Fibroblast of gingiva (primary cell): ENCODE data around the gene GLIS1.
A peak's percentile ranks its signal among the peaks of the same experiment; 100 is the strongest.
"Not testable (repeated sequence)": the region's sequence is repeated elsewhere in the genome, so short reads cannot be mapped to it uniquely, and the experiment has no call there.

Experiments used
- DNase-seq: peaks from one replicate; pipeline ENCODE4 v3.0.0-alpha.2; 2011; ENCODE audit warnings: low read depth

Gene GLIS1

DNA sequence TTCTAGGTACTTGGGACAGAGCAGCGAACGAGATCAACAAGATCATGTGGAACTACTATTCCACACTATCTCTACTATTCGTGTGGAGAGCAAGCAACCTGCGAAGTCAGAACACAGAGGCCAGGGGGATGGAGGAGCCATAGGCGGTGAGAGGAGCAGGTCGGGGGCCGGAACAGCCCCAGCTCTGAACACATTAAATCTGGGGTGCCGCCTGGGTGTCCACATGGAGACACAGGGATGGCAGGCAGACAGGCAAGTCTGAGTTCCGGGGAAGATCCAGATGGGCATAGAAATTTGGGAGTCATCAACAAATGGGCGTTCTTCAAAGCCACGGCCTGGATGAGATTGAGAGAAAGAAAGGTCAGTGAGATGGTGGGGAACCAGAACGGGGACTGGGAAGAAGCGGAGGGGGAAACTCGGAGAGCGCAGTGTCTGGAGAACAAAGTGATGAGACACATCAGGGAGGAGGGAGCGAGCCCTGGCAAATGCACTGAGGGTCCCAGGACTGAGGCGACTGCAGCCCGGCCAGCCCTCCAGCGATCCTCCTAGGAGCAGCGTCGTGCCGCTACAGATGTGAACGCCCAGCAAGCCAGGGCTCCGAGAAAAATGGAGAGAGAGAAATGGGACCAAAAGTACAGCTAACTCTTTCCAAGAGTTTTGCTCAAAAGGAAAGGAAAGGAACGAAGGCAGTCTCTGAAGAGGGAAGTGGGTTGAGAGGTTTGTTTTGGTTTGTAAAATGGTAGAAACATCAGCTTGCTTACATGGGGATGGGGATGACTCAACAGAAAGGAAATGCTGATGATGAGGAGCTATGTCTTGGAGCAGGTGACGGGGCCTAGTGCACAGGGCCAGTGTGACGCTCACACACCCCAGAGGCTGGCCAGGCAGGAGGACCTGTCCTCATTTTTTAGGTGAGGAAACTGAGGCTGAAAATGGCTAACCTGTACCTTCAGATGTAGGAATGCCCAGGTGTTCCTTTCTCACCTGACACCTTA is 84.5 kb downstream of the GLIS1 start:
- DNase-seq: peak; percentile 34

DNA sequence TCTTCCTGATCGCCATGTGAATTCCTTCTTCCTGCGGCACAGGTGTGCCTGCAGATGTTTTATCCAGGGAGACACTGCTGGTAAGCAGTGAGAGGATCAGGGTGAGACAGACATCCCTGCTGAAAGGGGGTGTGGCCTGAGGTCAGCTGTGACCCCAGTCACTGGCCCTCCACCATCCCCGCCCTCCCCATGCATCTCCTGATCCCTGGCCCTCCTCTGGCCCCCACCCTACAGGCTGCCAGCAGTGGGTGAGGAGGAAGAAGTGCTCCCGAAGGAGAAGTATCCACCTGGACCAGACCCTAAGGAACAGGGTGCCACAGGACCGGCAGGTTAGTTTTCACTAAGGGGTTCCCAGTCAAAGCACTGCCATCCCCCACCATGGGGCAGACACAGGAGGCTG is 85.3 kb downstream of the GLIS1 start:
- DNase-seq: no peak

DNA sequence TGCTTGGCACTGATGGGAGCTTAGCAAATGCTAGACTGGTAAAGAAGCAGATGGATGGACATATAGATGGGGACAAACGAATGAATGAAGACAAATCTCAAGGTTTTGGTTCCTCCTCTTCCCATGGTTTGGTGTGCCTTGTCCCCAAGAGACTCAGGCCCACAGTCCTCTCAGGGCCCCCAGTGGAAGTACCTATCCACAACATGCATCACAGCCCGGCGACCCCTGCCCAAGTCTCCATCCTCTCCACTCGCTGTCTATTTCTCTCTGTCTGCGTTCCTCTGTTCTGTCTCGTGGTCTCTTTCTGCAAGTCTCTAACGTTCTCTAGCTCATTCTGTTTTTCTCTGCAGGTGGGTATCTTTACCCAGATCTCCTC is 85.8 kb downstream of the GLIS1 start:
- no peak for DNase-seq

DNA sequence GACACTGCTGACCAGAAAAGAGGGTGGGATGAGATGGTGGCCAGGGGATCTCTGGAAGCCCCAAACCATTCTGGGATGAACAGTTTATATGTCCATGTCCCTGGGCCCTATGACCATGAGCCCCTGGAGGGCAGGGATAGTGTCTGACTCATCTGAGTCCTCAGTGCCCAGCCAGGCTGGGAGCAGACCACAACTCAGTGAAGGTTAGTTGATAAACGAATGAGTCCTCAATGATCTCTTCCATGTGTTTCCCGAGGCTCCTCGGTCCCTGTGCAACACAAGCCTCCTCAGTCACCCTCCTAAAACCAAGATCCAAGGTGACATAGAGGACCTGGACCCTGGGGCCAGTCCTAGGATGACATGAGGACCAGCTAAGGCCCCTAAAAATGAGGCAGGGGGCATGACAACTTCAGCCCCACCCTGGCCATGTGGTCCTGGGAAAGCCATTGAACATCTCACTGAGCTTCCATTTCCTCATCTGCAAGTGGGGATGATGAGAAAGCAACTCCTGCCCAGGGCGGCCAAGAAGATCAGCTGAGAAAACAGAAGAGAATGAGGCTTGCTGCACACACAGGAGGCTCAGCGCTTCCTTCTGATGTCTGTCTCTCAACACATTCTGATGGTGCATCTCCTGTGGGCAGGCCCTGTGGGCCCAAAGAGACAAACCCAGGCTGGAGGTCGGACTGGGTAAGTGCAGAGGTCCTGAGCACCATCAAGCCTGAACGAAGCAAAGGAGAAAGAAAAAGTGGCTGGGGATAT is 86.3 kb downstream of the GLIS1 start:
- no peak for DNase-seq

DNA sequence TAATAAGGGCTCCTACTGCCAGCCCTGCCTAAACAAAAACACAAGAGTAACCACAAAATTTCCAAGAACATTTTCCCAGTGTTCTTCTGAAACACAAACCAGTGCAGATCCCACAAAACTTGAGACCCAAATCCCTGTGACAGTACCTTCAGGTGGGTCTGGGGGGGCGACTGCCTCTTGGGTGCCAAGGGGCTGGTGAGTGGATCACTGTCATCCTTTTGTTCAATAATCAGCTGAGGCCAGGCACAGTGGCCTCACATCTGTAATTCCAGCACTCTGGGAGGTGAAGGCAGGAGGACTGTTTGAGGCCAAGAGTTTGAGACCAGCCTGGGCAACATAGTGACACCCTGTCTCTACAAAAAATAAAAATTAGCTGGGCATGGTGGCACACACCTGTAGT is 87.6 kb downstream of the GLIS1 start:
- no peak for DNase-seq

DNA sequence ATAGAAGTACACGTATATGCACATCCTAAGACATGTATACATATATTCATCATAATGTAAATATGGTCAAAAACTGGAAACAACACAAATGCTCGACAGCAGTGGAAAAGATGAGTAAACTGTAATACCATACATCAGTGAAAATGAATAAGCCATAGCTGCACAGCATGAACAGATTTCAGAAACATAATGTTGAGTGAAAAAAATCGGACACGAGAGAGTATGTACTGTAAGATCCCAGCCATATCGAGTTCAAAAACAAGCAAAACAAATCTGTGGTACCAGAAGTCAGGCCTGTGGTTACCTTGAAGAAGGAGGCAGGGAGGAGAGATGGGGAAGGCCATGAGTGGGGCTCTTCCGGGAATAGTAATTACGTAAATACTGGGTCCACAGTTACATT is 90.4 kb downstream of the GLIS1 start:
- DNase-seq: no peak

DNA sequence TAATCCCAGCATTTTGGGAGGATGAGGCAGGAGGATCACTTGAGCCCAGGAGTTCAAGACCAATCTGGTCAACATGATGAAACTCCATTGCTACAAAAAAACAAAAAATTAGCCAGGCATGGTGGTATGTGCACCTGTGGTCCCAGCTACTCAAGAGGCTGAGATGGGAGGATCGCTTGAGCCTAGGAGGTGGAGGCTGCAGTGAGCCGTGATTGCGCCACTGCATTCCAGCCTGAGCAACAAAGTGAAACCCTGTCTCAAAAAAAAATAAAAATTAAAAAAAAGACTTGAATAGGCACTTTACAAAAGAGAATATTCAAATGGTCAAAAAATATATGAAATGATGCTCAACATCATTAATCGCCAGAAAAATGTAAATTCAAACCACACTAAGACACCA is 91.0 kb downstream of the GLIS1 start:
- not testable (repeated sequence) for DNase-seq

DNA sequence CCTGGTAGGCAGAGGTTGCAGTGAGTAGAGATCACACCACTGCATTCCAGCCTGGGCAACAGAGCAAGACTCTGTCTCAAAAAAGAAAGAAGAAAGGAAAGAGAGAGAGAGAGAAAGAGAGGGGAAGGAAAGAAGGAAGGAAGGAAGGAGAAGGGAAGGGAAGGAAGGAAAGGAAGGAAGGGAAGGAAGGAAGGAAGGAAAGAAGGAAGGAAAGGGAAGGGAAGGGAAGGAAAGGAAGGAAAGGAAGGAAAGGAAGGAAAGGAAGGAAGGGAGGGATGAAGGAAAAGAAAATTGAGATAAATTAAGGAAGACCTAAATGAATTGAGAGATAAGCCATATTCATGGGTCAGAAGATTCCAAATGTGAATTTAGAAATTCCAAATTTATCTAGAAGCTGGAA is 92.2 kb downstream of the GLIS1 start:
- no peak for DNase-seq

DNA sequence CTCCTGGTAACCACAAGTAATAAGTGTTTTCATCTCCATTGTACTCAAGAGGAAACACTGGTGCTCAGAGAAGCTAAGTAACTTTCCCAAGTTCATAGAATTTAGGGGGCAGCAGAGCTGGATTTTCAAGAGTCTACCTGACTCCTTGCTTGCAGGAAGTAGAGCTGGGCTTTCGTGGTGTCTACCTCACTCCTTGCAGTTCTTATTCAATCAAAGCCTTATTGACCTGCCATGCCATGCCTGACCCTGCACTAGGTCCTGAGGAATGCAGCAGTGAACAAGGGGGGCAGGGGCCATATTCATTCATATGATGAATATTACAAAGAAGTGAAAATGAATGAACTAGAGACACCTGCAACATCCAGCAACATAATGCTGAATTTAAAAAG is 93.3 kb downstream of the GLIS1 start:
- DNase-seq: no peak

DNA sequence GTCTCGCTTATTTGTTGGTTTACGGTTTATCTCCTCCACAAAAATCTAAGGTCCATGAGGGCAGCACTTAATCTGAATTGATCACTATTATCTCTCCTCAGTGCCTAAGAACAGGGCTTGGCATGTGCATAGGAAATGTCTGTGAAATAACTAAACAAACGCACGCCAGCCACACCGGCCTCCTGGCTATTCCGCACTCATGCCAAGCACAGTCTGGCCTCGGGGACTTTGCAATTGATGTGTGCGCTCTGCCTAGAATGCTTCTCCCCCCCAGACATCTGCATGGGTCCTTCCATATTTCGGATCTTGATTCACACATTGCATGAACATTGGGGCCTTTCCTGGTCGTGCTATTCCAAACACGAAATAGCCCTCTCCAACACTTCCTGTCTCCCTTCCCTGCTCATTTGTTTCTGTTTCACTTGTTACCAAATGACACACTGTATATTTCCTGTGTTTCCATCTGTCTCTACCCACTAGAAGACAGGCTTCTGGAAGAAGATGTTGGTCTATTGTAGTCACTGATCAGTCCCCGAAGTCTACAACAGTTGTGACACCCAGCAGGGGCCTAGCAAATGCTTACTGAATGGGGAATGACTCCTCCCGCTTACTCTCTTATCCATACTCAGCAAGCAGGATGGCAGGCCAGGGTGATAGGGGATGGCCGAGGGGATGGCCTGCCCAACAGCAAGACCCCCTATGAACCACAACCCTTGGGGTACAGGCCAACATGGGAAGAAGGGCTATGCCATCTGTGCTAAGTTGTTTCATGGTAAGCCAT is 93.9 kb downstream of the GLIS1 start:
- peak; percentile 25 for DNase-seq

DNA sequence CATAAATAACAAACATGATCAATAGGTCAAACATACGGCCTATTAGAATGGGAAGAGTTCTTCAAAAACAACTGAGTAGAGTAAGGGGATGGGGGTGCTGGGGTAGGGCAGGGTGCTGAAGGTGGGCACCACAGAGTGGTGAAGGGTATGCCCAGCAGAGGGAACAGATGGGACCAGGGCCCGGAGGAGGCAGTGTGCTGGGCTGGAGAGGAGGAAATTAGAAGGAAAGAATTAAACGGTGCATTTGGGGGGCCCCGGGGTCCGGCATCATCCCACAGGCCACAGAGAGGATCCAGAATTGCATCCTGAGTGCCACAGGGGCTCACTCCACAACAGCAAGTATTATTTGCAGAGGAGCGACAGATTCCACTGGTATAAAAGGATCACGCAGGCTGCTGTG is 94.5 kb downstream of the GLIS1 start:
- no peak for DNase-seq

DNA sequence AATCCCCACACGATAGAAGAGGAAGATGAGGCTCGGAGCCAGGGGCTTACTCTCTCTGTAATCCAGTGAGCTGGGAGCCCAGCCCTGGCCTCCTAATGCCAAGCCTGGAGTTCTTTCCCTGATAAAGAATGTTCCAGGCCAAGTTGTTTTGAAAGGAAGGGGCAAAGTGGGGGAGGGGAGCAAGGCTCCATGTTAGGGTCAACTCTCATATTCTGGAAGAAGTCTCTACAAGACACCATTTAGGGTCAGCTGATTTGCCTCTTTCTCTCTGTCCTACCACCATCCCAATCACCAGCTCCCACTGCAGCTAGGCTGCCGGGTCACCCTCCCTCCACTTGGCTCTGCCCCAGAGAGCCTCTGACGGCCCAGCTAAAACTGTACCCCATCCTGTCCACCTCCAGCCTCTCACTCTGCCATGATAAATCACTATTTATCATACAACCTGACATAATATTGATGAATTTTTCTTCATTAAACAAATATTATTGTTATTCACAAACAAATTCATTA is 95.0 kb downstream of the GLIS1 start:
- DNase-seq: no peak

DNA sequence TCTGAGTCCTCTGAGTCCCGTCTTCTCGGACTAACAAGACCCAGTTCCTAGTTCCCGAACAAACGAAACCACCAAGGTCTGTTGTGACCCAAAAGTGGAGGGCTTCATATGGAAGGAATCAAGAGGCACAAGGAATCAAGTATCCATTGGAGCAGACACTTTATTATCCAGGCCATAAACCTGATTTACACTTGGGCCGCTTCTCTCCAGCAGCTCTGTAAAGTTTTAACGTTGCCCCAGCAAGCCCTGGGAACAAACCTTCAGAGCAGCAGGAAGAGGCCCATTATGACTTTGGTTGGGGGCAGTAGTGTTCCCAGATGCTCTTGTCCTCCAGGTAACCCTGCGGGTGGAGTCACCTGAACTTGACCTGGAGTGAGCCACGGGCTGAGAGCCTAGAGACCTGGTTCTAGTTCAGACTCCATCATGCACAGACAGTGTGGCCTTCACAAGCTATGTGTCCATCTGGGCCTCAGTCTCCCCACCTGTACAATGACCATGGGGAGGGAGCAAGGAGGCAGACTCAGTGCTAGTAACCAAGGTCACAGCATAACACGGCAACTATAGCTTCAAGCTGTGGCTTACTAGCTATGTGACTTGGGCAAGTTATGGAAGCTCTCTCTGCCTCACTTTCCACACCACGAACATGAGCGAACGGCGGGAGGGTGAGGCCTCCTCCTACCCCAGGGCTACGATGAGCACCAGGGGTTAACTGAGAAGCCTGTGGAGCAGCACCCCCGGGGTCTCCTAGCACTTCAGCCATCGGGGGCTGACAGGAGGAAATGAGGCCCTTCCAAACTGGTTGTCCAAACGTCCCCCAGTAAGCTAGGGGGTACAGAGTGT is 95.7 kb downstream of the GLIS1 start:
- DNase-seq: no peak

DNA sequence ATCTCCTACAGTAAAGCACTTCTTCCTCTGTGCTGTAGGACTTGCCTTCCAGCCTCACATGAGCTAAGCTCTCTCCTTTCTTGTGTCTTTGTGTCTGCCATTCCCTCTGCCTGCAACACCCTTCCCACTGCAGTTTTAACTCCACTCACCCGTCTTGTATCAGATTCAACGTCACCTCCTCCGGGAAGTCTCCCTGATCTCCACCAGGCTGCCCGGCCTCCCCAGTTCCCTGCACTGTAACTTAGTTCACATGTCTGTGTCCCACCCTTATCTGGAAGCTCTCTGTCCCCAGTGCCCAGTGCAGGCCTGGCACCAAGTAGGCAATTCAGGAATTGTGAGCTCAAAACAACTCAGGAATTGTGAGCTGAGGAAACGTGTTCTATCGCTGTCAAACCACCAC is 96.4 kb downstream of the GLIS1 start:
- no peak for DNase-seq

DNA sequence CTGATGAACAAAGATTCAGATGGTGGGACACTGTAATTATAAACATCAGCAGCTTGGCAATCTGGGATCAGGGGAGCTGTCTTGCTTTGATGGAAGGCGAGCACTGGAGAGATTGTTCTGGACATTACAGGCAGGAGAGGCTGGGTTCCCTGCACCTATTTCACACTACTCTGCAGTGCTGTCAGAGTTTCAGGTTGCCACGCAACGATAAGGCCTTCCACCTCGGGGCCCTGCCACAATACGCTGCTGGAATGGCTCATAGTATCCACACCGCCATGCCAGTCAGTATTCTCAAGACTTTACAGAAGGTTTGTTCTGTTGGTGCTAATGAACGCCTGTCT is 96.8 kb downstream of the GLIS1 start:
- no peak for DNase-seq

DNA sequence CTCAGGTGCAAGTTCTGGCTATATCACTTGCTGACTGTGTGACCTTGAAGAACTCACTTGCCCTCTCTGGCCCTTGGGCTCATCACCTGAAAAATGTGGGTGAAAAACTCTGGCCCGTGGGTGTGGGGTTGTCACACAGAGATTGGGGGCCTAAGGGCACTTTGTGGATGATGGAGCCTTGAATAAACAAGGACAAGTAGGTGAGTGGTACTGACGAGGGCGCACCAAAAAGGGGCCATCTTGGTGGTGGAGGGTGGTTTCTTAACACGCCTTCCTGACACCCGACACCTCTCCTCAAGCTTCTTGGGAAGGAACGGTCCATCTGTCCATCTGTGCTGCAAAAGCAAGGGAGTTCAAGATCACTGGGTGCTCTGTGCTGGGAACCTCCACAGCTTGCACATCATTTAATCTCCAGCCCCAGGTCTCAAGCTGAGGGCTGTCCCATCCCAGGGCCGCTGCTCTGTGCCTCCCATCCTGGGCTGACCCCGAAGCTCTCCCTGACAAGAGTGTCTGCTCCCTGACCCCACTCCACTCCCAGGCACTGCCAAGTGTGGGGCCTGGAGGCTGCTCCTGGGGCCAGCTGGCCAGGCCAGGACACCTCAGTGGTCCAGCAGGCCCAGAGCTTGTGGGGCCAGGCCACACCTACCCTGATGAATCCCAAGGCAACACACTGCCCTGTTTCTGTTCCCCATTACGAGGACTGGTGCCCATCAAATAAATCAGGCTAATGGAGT is 97.3 kb downstream of the GLIS1 start:
- no peak for DNase-seq

DNA sequence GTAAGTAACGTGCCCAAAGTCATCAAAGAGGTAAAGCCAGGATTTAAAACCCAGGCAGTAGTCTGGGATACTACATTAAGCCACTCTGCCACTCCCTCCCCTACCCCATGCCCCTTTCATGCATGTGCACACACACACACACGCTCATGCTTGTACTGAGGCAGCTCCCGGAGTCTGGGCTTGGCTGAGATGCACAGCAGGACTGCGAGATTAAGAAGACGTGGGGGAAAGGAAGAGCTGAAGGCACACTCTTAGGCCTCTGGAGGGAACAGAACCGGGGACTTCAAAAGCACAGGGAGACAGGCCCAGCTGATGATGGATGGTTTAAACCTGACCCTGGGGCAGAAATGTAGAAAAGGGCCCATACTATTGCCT is 98.3 kb downstream of the GLIS1 start:
- DNase-seq: no peak

DNA sequence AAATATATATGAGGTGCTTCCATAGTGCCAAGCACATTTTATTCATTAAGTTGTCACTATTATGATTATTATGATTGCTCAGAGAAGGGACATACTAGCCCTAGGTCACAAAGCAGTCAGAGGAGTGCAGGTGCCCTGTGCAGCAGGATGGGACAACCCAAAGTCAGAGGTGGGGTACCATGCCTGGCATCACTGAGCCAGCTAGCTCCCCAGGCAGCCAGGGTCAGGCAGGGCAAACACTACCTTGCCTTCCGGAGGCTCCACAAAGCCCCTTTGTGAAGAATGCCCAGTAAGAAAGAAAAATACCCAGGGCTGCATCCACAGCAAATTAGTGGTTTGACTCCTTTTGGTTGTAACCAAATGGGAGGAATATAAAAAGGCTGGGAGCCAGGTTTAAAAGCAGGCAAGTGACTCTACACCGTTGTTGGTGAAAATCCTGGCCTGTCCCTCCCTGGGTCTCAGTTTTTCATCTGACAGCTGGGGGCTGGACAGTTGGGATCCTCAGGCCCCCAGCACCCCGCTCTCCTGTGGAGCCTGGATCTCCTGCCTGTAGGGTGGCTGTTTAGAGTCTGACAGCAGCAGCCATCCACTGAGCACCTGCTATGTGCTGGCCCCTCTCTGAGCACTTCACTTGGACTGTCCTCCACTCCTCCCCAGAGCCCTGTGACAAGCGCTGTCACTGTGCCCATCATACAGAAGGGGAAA is 98.8 kb downstream of the GLIS1 start:
- DNase-seq: no peak

DNA sequence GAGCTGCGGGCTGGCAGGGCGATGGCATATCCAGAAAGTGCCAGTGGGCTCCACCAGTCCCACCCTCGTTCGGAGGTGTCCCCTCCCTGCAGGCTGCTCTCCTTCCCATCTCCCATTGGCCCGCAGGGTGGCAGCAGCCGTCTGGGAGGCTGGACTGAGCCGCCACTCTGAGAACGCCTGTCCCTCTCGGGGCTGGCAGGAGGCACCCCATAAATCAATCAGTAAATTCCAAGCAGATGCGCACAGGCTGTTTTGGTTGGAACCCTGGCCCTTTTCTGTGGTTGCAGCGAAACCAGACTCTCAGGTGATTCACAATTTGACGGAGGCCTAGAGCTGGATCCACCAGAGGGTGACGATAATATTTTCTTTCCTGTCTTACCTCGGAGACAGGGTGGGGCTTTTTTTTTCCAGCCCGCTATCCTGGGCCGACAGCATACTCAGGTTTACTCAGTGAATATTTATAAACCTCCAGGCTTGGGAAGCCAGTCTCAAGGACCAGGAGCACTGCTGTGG is 99.7 kb downstream of the GLIS1 start:
- no peak for DNase-seq
